GM12878 (cell line): ENCODE results near the gene PEX11B. TPM values are rescaled to one million over a fixed set of nuclear protein-coding genes. Genes with fewer than 3 reads are reported as not detected.

Experiments used
- NFIC ChIP-seq: IDR thresholded peaks from 2 replicates; pipeline ENCODE4 v1.6.1; 2012; ENCODE audit warnings: low read depth, mild to moderate bottlenecking, inconsistent platforms, low read length, moderate library complexity
- SMAD5 ChIP-seq: IDR thresholded peaks from 2 replicates; pipeline ENCODE4 v1.6.1; 2016; ENCODE audit warnings: antibody characterized with exemption, low read depth
- TCF7 ChIP-seq: IDR thresholded peaks from 2 replicates; pipeline ENCODE4 v1.6.1; 2014; ENCODE audit warnings: antibody characterized with exemption, borderline replicate concordance
- polyA plus RNA-seq, 11 experiments: library from polyadenylated mRNA; depleted of rRNA in 4 of 11; unstranded in 6 of 11; stranded (reverse) in 5 of 11; fragments of >200 nt; fragmentation: Nextera tagmentation in 4 of 11; fragmentation: Illumina TruSeq in 1 of 11; extraction: Ambion mirVana in 4 of 11; extraction: Trizol in 1 of 11; gene quantifications; 1 replicate in 1 of 11; 2 replicates in 10 of 11; pipeline versions ENCODE4 v1.2.1 to v1.2.3, GENCODE V29; 2011 to 2016; ENCODE audit warnings: inconsistent platforms in 2 of 11, missing spikeins in 2 of 11, low read depth in 1 of 11
- total RNA-seq, 4 experiments: library from RNA; depleted of rRNA in 3 of 4; stranded (reverse); fragments of >200 nt in 3 of 4; fragmentation: Illumina TruSeq in 1 of 4; extraction: Trizol in 1 of 4; gene quantifications; 2 replicates each; pipeline versions ENCODE4 v1.2.1 to v1.2.3, GENCODE V29; 2013 to 2021
- TF ChIP-seq, protein P1 (sequence below): fragments of 450-650 bp; IDR thresholded peaks from 2 replicates; pipeline ENCODE4 v1.6.1; 2017; ENCODE audit warnings: mild to moderate bottlenecking, moderate library complexity
- TF ChIP-seq, protein P2 (sequence below): fragments of 450-650 bp; formaldehyde crosslinking; IDR thresholded peaks from 2 replicates; pipeline ENCODE4 v1.4.0; 2022; ENCODE audit warnings: mild to moderate bottlenecking, moderate library complexity

PEX11B gene
- total and polyA plus RNA-seq, 10 of the 15 experiments (the other 5 are each of a cell fraction or from before 2014, with no cell fraction given): 24.9 to 129 (median 40.7) TPM

GRCh38 chr1:145942871-145943270, 24.4 kb upstream of the PEX11B start (continued):
- TF ChIP-seq, protein P1, sequence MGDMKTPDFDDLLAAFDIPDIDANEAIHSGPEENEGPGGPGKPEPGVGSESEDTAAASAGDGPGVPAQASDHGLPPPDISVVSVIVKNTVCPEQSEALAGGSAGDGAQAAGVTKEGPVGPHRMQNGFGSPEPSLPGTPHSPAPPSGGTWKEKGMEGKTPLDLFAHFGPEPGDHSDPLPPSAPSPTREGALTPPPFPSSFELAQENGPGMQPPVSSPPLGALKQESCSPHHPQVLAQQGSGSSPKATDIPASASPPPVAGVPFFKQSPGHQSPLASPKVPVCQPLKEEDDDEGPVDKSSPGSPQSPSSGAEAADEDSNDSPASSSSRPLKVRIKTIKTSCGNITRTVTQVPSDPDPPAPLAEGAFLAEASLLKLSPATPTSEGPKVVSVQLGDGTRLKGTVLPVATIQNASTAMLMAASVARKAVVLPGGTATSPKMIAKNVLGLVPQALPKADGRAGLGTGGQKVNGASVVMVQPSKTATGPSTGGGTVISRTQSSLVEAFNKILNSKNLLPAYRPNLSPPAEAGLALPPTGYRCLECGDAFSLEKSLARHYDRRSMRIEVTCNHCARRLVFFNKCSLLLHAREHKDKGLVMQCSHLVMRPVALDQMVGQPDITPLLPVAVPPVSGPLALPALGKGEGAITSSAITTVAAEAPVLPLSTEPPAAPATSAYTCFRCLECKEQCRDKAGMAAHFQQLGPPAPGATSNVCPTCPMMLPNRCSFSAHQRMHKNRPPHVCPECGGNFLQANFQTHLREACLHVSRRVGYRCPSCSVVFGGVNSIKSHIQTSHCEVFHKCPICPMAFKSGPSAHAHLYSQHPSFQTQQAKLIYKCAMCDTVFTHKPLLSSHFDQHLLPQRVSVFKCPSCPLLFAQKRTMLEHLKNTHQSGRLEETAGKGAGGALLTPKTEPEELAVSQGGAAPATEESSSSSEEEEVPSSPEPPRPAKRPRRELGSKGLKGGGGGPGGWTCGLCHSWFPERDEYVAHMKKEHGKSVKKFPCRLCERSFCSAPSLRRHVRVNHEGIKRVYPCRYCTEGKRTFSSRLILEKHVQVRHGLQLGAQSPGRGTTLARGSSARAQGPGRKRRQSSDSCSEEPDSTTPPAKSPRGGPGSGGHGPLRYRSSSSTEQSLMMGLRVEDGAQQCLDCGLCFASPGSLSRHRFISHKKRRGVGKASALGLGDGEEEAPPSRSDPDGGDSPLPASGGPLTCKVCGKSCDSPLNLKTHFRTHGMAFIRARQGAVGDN: no peak
- TF ChIP-seq SMAD5 (no peak), TCF7 (no peak), NFIC (no peak)
- TF ChIP-seq, protein P2, sequence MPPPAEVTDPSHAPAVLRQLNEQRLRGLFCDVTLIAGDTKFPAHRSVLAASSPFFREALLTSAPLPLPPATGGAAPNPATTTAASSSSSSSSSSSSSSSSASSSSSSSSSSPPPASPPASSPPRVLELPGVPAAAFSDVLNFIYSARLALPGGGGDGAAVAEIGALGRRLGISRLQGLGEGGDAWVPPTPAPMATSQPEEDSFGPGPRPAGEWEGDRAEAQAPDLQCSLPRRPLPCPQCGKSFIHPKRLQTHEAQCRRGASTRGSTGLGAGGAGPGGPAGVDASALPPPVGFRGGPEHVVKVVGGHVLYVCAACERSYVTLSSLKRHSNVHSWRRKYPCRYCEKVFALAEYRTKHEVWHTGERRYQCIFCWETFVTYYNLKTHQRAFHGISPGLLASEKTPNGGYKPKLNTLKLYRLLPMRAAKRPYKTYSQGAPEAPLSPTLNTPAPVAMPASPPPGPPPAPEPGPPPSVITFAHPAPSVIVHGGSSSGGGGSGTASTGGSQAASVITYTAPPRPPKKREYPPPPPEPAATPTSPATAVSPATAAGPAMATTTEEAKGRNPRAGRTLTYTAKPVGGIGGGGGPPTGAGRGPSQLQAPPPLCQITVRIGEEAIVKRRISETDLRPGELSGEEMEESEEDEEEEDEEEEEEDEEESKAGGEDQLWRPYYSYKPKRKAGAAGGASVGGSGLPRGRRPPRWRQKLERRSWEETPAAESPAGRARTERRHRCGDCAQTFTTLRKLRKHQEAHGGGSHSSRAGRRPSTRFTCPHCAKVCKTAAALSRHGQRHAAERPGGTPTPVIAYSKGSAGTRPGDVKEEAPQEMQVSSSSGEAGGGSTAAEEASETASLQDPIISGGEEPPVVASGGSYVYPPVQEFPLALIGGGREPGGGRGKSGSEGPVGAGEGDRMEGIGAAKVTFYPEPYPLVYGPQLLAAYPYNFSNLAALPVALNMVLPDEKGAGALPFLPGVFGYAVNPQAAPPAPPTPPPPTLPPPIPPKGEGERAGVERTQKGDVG (CRISPR knock-in tag): no peak
- TF ChIP-seq, all 136 proteins: peak for 0
